ENCODE measurements around the gene EPS8. TPM values are rescaled to one million over a fixed set of nuclear protein-coding genes. Genes with fewer than 3 reads are reported as not detected.

The EPS8 gene
- total RNA-seq, 1 experiment from 2014 or later = 18.8 TPM

Other genes with a start within 250 kb of the EPS8 start
- gene STRAP, start 93.0 kb upstream of the EPS8 start, total RNA-seq (2014; rRNA removed; shearing (Covaris generic)) = 156 and 176 TPM in 2 replicates
- gene DERA, start 121.9 kb upstream of the EPS8 start, total RNA-seq (2014; rRNA removed; shearing (Covaris generic)) = 97.3 and 108 TPM in 2 replicates

Measured in H4 (cell line).